H1 (cell line): Measurements from ENCODE around the gene COX7A1. TPM values are rescaled to one million over a fixed set of nuclear protein-coding genes. Genes with fewer than 3 reads are reported as not detected.

Experiments used
- CTCF ChIA-PET: fragments of 300-600 bp; sonication (Branson Sonifier 250); formaldehyde crosslinking; loops from one replicate; lab custom pipeline; 2021; ENCODE audit not compliant: partially characterized antibody; lab: Charles Lee
- POLR2A ChIA-PET: fragments of 300-600 bp; sonication (Branson Sonifier 250); formaldehyde crosslinking; loops from one replicate; lab custom pipeline; 2021; ENCODE audit warnings: inconsistent platforms; ENCODE audit not compliant: partially characterized antibody; lab: Charles Lee
- DNase-seq, 2 experiments: peaks; one replicate each; pipeline versions ENCODE4 v3.0.0 to v3.0.0-alpha.2; 2010 to 2022; ENCODE audit warnings: low spot score in 2 of 2, low read depth in 1 of 2, mixed read lengths in 1 of 2
- FAIRE-seq: peaks from 2 replicates; lab custom pipeline; 2011; peaks lifted over from hg19 to GRCh38; lab: Jason Lieb, UNC
- H2AFZ ChIP-seq: 2 replicates; pipeline ENCODE4 v1.8.1; 2012; ENCODE audit warnings: low read length, inconsistent platforms
- H2AK5ac ChIP-seq: 2 replicates; pipeline ENCODE4 v1.6.1; 2013; ENCODE audit warnings: low read depth, low read length
- H2BK120ac ChIP-seq: replicated peaks from 2 replicates; pipeline ENCODE3; 2013; ENCODE audit warnings: low read depth, low read length, inconsistent platforms
- H2BK12ac ChIP-seq: 2 replicates; pipeline ENCODE4 v1.6.1; 2013; ENCODE audit warnings: low read depth, low read length
- H2BK15ac ChIP-seq: 2 replicates; pipeline ENCODE4 v1.6.1; 2013; ENCODE audit warnings: low read length
- H2BK20ac ChIP-seq: 2 replicates; pipeline ENCODE4 v1.6.1; 2013; ENCODE audit warnings: low read length
- H2BK5ac ChIP-seq: 2 replicates; pipeline ENCODE4 v1.6.1; 2013; ENCODE audit warnings: low read depth, low read length
- H3K14ac ChIP-seq: 2 replicates; pipeline ENCODE4 v1.6.1; 2013; ENCODE audit warnings: inconsistent platforms; ENCODE audit not compliant: insufficient read length
- H3K18ac ChIP-seq: 2 replicates; pipeline ENCODE4 v1.6.1; 2013; ENCODE audit warnings: low read length; ENCODE audit errors: extremely low read depth
- H3K23ac ChIP-seq: 2 replicates; pipeline ENCODE4 v1.6.1; 2013; ENCODE audit warnings: inconsistent platforms; ENCODE audit not compliant: insufficient read length
- H3K23me2 ChIP-seq: 2 replicates; pipeline ENCODE4 v1.6.1; 2013; ENCODE audit warnings: low read depth, low read length
- H3K27ac ChIP-seq: 2 replicates; pipeline ENCODE4 v1.6.1; 2011; ENCODE audit warnings: low read depth, low read length, inconsistent platforms
- H3K27me3 ChIP-seq, 4 experiments: replicated peaks in 1 of 4; 1 replicate in 1 of 4; 2 replicates in 3 of 4; pipeline versions ENCODE4 v1.6.1 to v1.8.1; 2011 to 2013; ENCODE audit warnings: low read length in 3 of 4, mild to moderate bottlenecking in 3 of 4, inconsistent platforms in 2 of 4, mixed read lengths in 2 of 4, moderate library complexity in 1 of 4; ENCODE audit not compliant: control insufficient read depth in 3 of 4, insufficient read depth in 3 of 4; ENCODE audit errors: extremely low read depth in 1 of 4
- H3K36me3 ChIP-seq, 4 experiments: 2 replicates each; pipeline versions ENCODE4 v1.6.1 to v1.8.1; 2011 to 2013; ENCODE audit warnings: mild to moderate bottlenecking in 4 of 4, low read length in 3 of 4, moderate library complexity in 2 of 4, control low read depth in 1 of 4, inconsistent platforms in 1 of 4; ENCODE audit not compliant: insufficient read depth in 4 of 4, control insufficient read depth in 2 of 4
- H3K4ac ChIP-seq: replicated peaks from 2 replicates; pipeline ENCODE3; 2013; ENCODE audit warnings: low read length, low read depth, mixed read lengths, inconsistent platforms; ENCODE audit not compliant: insufficient read length
- H3K4me1 ChIP-seq, 4 experiments: replicated peaks in 1 of 4; 1 replicate in 1 of 4; 2 replicates in 3 of 4; pipeline versions ENCODE4 v1.6.1 to v1.8.1; 2011 to 2013; ENCODE audit warnings: low read length in 3 of 4, inconsistent platforms in 2 of 4, mixed read lengths in 1 of 4; ENCODE audit not compliant: insufficient read depth in 4 of 4, control insufficient read depth in 3 of 4
- H3K4me2 ChIP-seq, 2 experiments: 2 replicates each; pipeline versions ENCODE4 v1.6.1 to v1.8.1; 2011 to 2013; ENCODE audit warnings: low read depth in 2 of 2, low read length in 2 of 2, control low read depth in 1 of 2, inconsistent platforms in 1 of 2, mild to moderate bottlenecking in 1 of 2; ENCODE audit not compliant: insufficient read depth in 1 of 2
- H3K4me3 ChIP-seq, 4 experiments: fragments of 200-600, 300-600 bp in 1 of 4; sonication (generic), shearing (Covaris generic), sonication (Bioruptor Twin) in 1 of 4; 2 replicates each; pipeline versions ENCODE4 v1.5.1 to v1.8.1; 2011 to 2016; ENCODE audit warnings: low read length in 4 of 4, low read depth in 3 of 4, control low read depth in 2 of 4, inconsistent platforms in 2 of 4, mild to moderate bottlenecking in 2 of 4, mixed read lengths in 1 of 4, moderate library complexity in 1 of 4; ENCODE audit not compliant: insufficient read depth in 2 of 4; ENCODE audit errors: extremely low read depth in 1 of 4
- H3K56ac ChIP-seq: replicated peaks from 2 replicates; pipeline ENCODE3; 2013; ENCODE audit warnings: low read depth, mild to moderate bottlenecking, mixed read lengths, low read length, inconsistent platforms; ENCODE audit not compliant: insufficient read length
- H3K79me1 ChIP-seq: 2 replicates; pipeline ENCODE4 v1.6.1; 2013; ENCODE audit warnings: low read depth, low read length, control low read depth
- H3K79me2 ChIP-seq, 2 experiments: 2 replicates each; pipeline versions ENCODE4 v1.6.1 to v1.8.1; 2012 to 2013; ENCODE audit warnings: low read length in 2 of 2, mild to moderate bottlenecking in 2 of 2, inconsistent platforms in 1 of 2; ENCODE audit not compliant: insufficient read depth in 2 of 2, control insufficient read depth in 1 of 2
- H3K9ac ChIP-seq, 4 experiments: replicated peaks in 1 of 4; 1 replicate in 1 of 4; 2 replicates in 3 of 4; pipeline versions ENCODE4 v1.6.1 to v1.8.1; 2011 to 2013; ENCODE audit warnings: low read depth in 3 of 4, low read length in 3 of 4, control low read depth in 2 of 4, mild to moderate bottlenecking in 2 of 4, moderate library complexity in 2 of 4, inconsistent platforms in 1 of 4; ENCODE audit errors: extremely low read depth in 1 of 4
- H3K9me3 ChIP-seq, 2 experiments: 2 replicates each; pipeline versions ENCODE4 v1.6.1 to v1.8.1; 2012 to 2013; ENCODE audit warnings: mild to moderate bottlenecking in 2 of 2, moderate library complexity in 2 of 2, control low read depth in 1 of 2, inconsistent platforms in 1 of 2, low read depth in 1 of 2, low read length in 1 of 2, mixed read lengths in 1 of 2; ENCODE audit not compliant: insufficient read depth in 2 of 2
- H4K20me1 ChIP-seq, 2 experiments: replicated peaks in 1 of 2; 2 replicates each; pipeline versions ENCODE3 to v1.8.1; 2011 to 2013; ENCODE audit warnings: inconsistent platforms in 2 of 2, low read length in 2 of 2, mild to moderate bottlenecking in 1 of 2; ENCODE audit not compliant: insufficient read depth in 2 of 2, control insufficient read depth in 1 of 2
- H4K5ac ChIP-seq: 2 replicates; pipeline ENCODE4 v1.6.1; 2013; ENCODE audit warnings: low read length, low read depth, mixed read lengths, inconsistent platforms; ENCODE audit not compliant: insufficient read length
- H4K8ac ChIP-seq: 2 replicates; pipeline ENCODE4 v1.8.0; 2013; ENCODE audit warnings: mild to moderate bottlenecking, moderate library complexity, low read length, inconsistent platforms; ENCODE audit not compliant: insufficient read depth; ENCODE audit errors: extremely low read depth
- H4K91ac ChIP-seq: replicated peaks from 2 replicates; pipeline ENCODE3; 2013; ENCODE audit warnings: low read length, mixed read lengths, inconsistent platforms; ENCODE audit not compliant: insufficient read length
- CTBP2 ChIP-seq: IDR thresholded peaks from 2 replicates; pipeline ENCODE4 v1.7.0; 2011; ENCODE audit warnings: borderline replicate concordance, mild to moderate bottlenecking, moderate library complexity, mixed read lengths, low read length; ENCODE audit not compliant: insufficient read depth, insufficient read length
- KDM1A ChIP-seq: fragments of 200-600, 300-600 bp; sonication (generic); IDR thresholded peaks from 2 replicates; pipeline ENCODE4 v1.7.1; 2016; ENCODE audit warnings: mild to moderate bottlenecking, low read length, borderline replicate concordance
- NANOG ChIP-seq: IDR thresholded peaks from 2 replicates; pipeline ENCODE4 v1.6.1; 2011; ENCODE audit warnings: low read length, low read depth, mild to moderate bottlenecking, inconsistent platforms; ENCODE audit not compliant: insufficient read depth, poor library complexity, severe bottlenecking
- NRF1 ChIP-seq: IDR thresholded peaks from 2 replicates; pipeline ENCODE4 v1.6.1; 2011; ENCODE audit warnings: mild to moderate bottlenecking, low read depth, low read length, improper control_type of control experiment
- PHF8 ChIP-seq: fragments of 200-600 bp; sonication (generic); conservative IDR thresholded peaks from 2 replicates; pipeline ENCODE4 v1.7.1; 2012; ENCODE audit warnings: low read depth, mild to moderate bottlenecking, inconsistent platforms, low read length, moderate library complexity
- RFX5 ChIP-seq: IDR thresholded peaks from 2 replicates; pipeline ENCODE4 v1.6.1; 2011; ENCODE audit warnings: low read depth, low read length, improper control_type of control experiment, borderline replicate concordance
- SP1 ChIP-seq: IDR thresholded peaks from 2 replicates; pipeline ENCODE4 v1.6.1; 2011; ENCODE audit warnings: low read depth, low read length
- TAF1 ChIP-seq: IDR thresholded peaks from 2 replicates; pipeline ENCODE4 v1.6.1; 2011; ENCODE audit warnings: mild to moderate bottlenecking, low read depth, low read length
- YY1 ChIP-seq: IDR thresholded peaks from 2 replicates; pipeline ENCODE4 v1.6.1; 2011; ENCODE audit warnings: low read depth, mild to moderate bottlenecking, low read length
- WGBS, 2 experiments: shearing (Covaris generic) in 1 of 2; methylation state at CpG; one replicate each; pipeline versions ENCODE4 v1.1.6 to v1.1.7; 2013 to 2015; ENCODE audit warnings: low lambda C conversion rate in 2 of 2, mixed read lengths in 2 of 2, inconsistent platforms in 1 of 2, low coverage in 1 of 2, missing lambda C conversion rate in 1 of 2; ENCODE audit not compliant: insufficient replicate concordance in 2 of 2, insufficient coverage in 1 of 2, insufficient read length in 1 of 2; ENCODE audit errors: extremely low coverage in 1 of 2, missing lambda C conversion rate in 1 of 2; 5-methylcytosine and 5-hydroxymethylcytosine counted together
- polyA plus RNA-seq, 7 experiments: library from polyadenylated mRNA; depleted of rRNA in 3 of 7; stranded (reverse) in 5 of 7; unstranded in 2 of 7; fragments of >200 nt in 5 of 7; fragments of 200-250 nt in 2 of 7; gene quantifications; 1 replicate in 5 of 7; 2 replicates in 1 of 7; 4 replicates in 1 of 7; pipeline versions ENCODE4 v1.2.1 to v1.2.3, GENCODE V29; 2011 to 2013; ENCODE audit warnings: missing spikeins in 2 of 7, mixed read lengths in 2 of 7
- total RNA-seq: library from RNA; stranded (reverse); fragmentation: NEBNext Ultra II Directional; extraction: Animal tissue kit (Norgen Biotek cat#: 25700); gene quantifications from 2 replicates; pipeline ENCODE4 v1.2.1, GENCODE V29; 2021

Gene COX7A1
- total and polyA plus RNA-seq, 2 of the 8 experiments (the other 6 are each of a cell fraction or from before 2014, with no cell fraction given), result 0.60 TPM

DNA sequence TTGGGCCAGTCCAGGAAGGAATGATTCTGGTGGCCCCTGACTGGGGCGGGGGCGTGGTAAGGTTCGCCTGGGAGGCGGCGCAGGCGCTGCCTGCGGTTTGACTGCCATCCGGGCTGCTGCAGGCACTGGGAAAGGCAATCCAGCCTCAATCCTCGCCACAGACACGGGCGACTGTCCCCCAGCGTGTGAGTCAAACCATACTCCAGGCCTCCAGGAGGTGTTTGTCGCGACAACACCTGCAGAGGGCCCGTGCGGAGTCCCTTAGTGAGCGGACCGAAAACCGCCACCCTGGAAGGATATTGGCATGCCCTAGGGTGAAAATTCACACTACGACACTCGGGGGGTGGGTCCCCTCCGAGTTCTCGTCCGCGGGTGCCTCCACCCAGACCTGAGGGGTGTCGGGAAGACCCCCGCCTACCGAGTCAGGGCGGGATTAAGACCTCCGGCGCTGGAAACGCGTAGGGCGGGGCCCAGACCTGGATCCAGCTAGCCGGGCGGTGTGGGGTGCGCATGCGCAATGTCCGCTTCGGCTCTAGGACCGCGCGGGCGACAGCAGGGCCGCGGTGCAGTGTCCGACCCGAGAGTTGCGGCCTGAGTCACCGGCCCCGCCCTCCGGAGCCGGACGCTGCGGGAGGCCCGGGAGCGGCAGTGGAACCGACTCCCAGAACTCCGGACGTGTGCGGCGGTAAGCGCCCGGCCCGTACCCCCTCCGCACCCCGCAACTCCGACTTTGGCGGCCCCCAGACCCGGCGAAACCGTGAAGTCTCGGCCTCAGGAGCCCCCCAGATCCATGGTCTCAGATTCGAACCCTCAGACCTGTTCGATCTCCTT is 12.6 kb downstream of the COX7A1 start, which contains the start of gene CAPNS1:
Gene CAPNS1 (plus strand): TSS at position 594 of the 831 bp plus-strand sequence. CDS start 946 bp downstream, outside the sequence.
- H3K79me2 ChIP-seq, result peaks cover 0 to 12% of the 10 kb centered on the region in 2 experiments; a peak in 1 of 4 replicates
- H3K18ac ChIP-seq, result peak within 1 kb of the TSS; percentile 90
- H3K4me2 ChIP-seq, result peak within 1 kb of the TSS; percentile 78 to 96
- peaks cover 3% of the 10 kb centered on the region for H3K79me1 ChIP-seq
- peak within 1 kb of the TSS; percentile 89 to 98 (median 97) for H3K4me3 ChIP-seq
- H2AFZ ChIP-seq, result peak within 1 kb of the TSS; percentile 23; the same call in 1 of the 2 replicates
- ChIA-PET POLR2A (interaction anchor here (0.6 to 2.0 kb wide), 13 partner anchors 10 to 1260 kb away, joined by 3 to 13 read pairs (median 4); partner anchors contain the start of genes THAP8, WDR62, ZNF146 and ZNF565), CTCF (interaction anchor here (1.0 to 2.7 kb wide), 6 partner anchors 11 to 33 kb away, joined by 3 to 18 read pairs (median 4); no protein-coding TSS in a partner anchor)
- H2BK120ac ChIP-seq, result peak within 1 kb of the TSS; percentile 63
- no peaks in the 10 kb centered on the region for H3K9me3 ChIP-seq
- H3K4me1 ChIP-seq, result peaks cover 0 to 6% (median 5%) of the 10 kb centered on the region in 4 experiments; a peak in 3 of 7 replicates
- H2BK5ac ChIP-seq, result peak within 1 kb of the TSS; percentile 90; the same call in 1 of the 2 replicates
- H4K20me1 ChIP-seq, result peaks cover 0 to 3% of the 10 kb centered on the region in 2 experiments
- 0 out of 2 replicates have a peak within 1 kb of the TSS, but pooled peaks have one; percentile 65 for H2BK15ac ChIP-seq
- H2AK5ac ChIP-seq, result no peak within 1 kb of the TSS
- no peaks in the 10 kb centered on the region for H3K27me3 ChIP-seq
- H2BK20ac ChIP-seq, result no peak within 1 kb of the TSS
- H4K5ac ChIP-seq, result peak within 1 kb of the TSS; percentile 85
- H3K23ac ChIP-seq, result no peak within 1 kb of the TSS
- H3K27ac ChIP-seq, result peak within 1 kb of the TSS; percentile 36; the same call in 1 of the 2 replicates
- DNase-seq (peak; percentile 91 to 98), FAIRE-seq (no peak)
- H2BK12ac ChIP-seq, result 0 out of 2 replicates have a peak within 1 kb of the TSS, but pooled peaks have one; percentile 63
- H3K4ac ChIP-seq, result peak within 1 kb of the TSS; percentile 84
- H3K36me3 ChIP-seq, result peaks cover 6 to 17% (median 14%) of the 10 kb centered on the region in 4 experiments
- peaks cover 13% of the 10 kb centered on the region; the same call in 1 of the 2 replicates for H3K23me2 ChIP-seq
- peak within 1 kb of the TSS; percentile 88 for H4K91ac ChIP-seq
- H4K8ac ChIP-seq, result peak within 1 kb of the TSS; percentile 75
- H3K14ac ChIP-seq, result no peak within 1 kb of the TSS
- 5% methylated on average over 30 of the region's 75 CpGs; no CpG with 5 or more reads in 1 of the 2 experiments for WGBS, 2 experiments
- peak within 1 kb of the TSS; percentile 71 to 83 (median 76) for H3K9ac ChIP-seq
- peak within 1 kb of the TSS; percentile 79 for H3K56ac ChIP-seq
- TF ChIP-seq TAF1 (peak; percentile 67), NRF1 (peak; percentile 84), PHF8 (no peak), YY1 (no peak), KDM1A (peak; percentile 28; the same call in 1 of the 2 replicates), SP1 (peak; percentile 73), RFX5 (no peak), CTBP2 (no peak), NANOG (no peak)
